Parathyroid adenoma (tissue), 2 donors: ENCODE measurements around the gene ARMC9.

ENCODE experiments used
- H2AFZ ChIP-seq: fragments of 300-600 bp; sonication (generic); one replicate; pipeline ENCODE4 v1.7.0; 2017; ENCODE audit warnings: antibody characterized with exemption, mild to moderate bottlenecking
- H3K27ac ChIP-seq: fragments of 300-600 bp; sonication (generic); one replicate; pipeline ENCODE4 v1.7.0; 2017
- H3K27me3 ChIP-seq: fragments of 300-600 bp; sonication (generic); one replicate; pipeline ENCODE4 v1.7.0; 2017; ENCODE audit warnings: low read length; ENCODE audit not compliant: control insufficient read depth, insufficient read depth
- H3K36me3 ChIP-seq: fragments of 300-600 bp; sonication (generic); one replicate; pipeline ENCODE4 v1.7.0; 2017; ENCODE audit warnings: low read length; ENCODE audit not compliant: control insufficient read depth, insufficient read depth
- H3K4me1 ChIP-seq: fragments of 300-600 bp; sonication (generic); one replicate; pipeline ENCODE4 v1.7.0; 2017; ENCODE audit warnings: control low read depth
- H3K4me2 ChIP-seq: fragments of 300-600 bp; sonication (generic); one replicate; pipeline ENCODE4 v1.7.0; 2017; ENCODE audit warnings: low read length
- H3K4me3 ChIP-seq: fragments of 300-600 bp; sonication (generic); one replicate; pipeline ENCODE4 v1.7.0; 2017; ENCODE audit warnings: low read depth, low read length
- H3K79me2 ChIP-seq: fragments of 300-600 bp; sonication (generic); one replicate; pipeline ENCODE4 v1.7.0; 2017; ENCODE audit warnings: control low read depth
- H3K9ac ChIP-seq: fragments of 300-600 bp; sonication (generic); one replicate; pipeline ENCODE4 v1.7.0; 2017; ENCODE audit warnings: mild to moderate bottlenecking
- H3K9me3 ChIP-seq: fragments of 300-600 bp; sonication (generic); one replicate; pipeline ENCODE4 v1.7.0; 2017; ENCODE audit warnings: low read length; ENCODE audit not compliant: control insufficient read depth
- CTCF ChIP-seq: fragments of 300-600 bp; sonication (generic); IDR thresholded peaks from one replicate; pipeline ENCODE4 v1.7.0; 2017; ENCODE audit warnings: antibody characterized with exemption, mild to moderate bottlenecking
- donor health status: primary hyperparathyroidism.

ARMC9 gene

GRCh38 chr2:231207734-231208133 lies 9.3 kb downstream of the ARMC9 start:
- Histone ChIP-seq H3K9ac (no peak overlapping the region), H3K4me2 (no peak overlapping the region), H3K4me3 (no peak overlapping the region), H3K9me3 (no peaks in the 10 kb centered on the region), H3K79me2 (no peaks in the 10 kb centered on the region), H3K4me1 (no peaks in the 10 kb centered on the region), H2AFZ (no peak overlapping the region), H3K36me3 (no peaks in the 10 kb centered on the region), H3K27ac (no peak overlapping the region), H3K27me3 (no peaks in the 10 kb centered on the region)
- TF ChIP-seq CTCF = no peak

- H3K4me1 ChIP-seq = no peaks in the 10 kb centered on the region
- H3K4me2 ChIP-seq = no peak overlapping the region
- no peak for TF ChIP-seq CTCF
- H3K9ac ChIP-seq = no peak overlapping the region
- no peak overlapping the region for H3K27ac ChIP-seq
- no peaks in the 10 kb centered on the region for H3K79me2 ChIP-seq
- H3K27me3 ChIP-seq = no peaks in the 10 kb centered on the region
- no peak overlapping the region for H2AFZ ChIP-seq
- H3K4me3 ChIP-seq = no peak overlapping the region
- no peaks in the 10 kb centered on the region for H3K36me3 ChIP-seq
- H3K9me3 ChIP-seq = no peaks in the 10 kb centered on the region
Observed at GRCh38 chr2:231210782-231211181, 12.4 kb downstream of the ARMC9 start.

- H3K4me3 ChIP-seq = no peak overlapping the region
- no peaks in the 10 kb centered on the region for H3K36me3 ChIP-seq
- H3K27ac ChIP-seq = no peak overlapping the region
- H3K27me3 ChIP-seq = no peaks in the 10 kb centered on the region
- no peaks in the 10 kb centered on the region for H3K4me1 ChIP-seq
- no peak overlapping the region for H3K9ac ChIP-seq
- no peak overlapping the region for H2AFZ ChIP-seq
- no peaks in the 10 kb centered on the region for H3K9me3 ChIP-seq
- no peaks in the 10 kb centered on the region for H3K79me2 ChIP-seq
- no peak for TF ChIP-seq CTCF
- H3K4me2 ChIP-seq = no peak overlapping the region
Observed at GRCh38 chr2:231211486-231211885, 13.1 kb downstream of the ARMC9 start.

GRCh38 chr2:231212329-231212845 lies 14.0 kb downstream of the ARMC9 start:
- no peak for TF ChIP-seq CTCF
- Histone ChIP-seq H3K4me2 (no peak overlapping the region), H3K4me3 (no peak overlapping the region), H3K36me3 (no peaks in the 10 kb centered on the region), H3K27me3 (no peaks in the 10 kb centered on the region), H2AFZ (no peak overlapping the region), H3K9ac (no peak overlapping the region), H3K9me3 (no peaks in the 10 kb centered on the region), H3K79me2 (no peaks in the 10 kb centered on the region), H3K27ac (no peak overlapping the region), H3K4me1 (no peaks in the 10 kb centered on the region)

GRCh38 chr2:231213931-231214642 lies 15.7 kb downstream of the ARMC9 start:
- H3K27ac ChIP-seq = no peak overlapping the region
- no peaks in the 10 kb centered on the region for H3K4me1 ChIP-seq
- H3K4me3 ChIP-seq = no peak overlapping the region
- H2AFZ ChIP-seq = no peak overlapping the region
- H3K4me2 ChIP-seq = no peak overlapping the region
- H3K79me2 ChIP-seq = no peaks in the 10 kb centered on the region
- H3K9me3 ChIP-seq = no peaks in the 10 kb centered on the region
- no peak overlapping the region for H3K9ac ChIP-seq
- no peak for TF ChIP-seq CTCF
- no peaks in the 10 kb centered on the region for H3K27me3 ChIP-seq
- H3K36me3 ChIP-seq = no peaks in the 10 kb centered on the region
